Measurements from ENCODE around the gene ZNRF2. TPM values are rescaled to one million over a fixed set of nuclear protein-coding genes. Genes with fewer than 3 reads are reported as not detected.

ZNRF2 gene
- polyA plus RNA-seq, 1 donor (not counting 4 experiments of a cell fraction or from before 2014, with no cell fraction given) = 7.0 TPM

DNA sequence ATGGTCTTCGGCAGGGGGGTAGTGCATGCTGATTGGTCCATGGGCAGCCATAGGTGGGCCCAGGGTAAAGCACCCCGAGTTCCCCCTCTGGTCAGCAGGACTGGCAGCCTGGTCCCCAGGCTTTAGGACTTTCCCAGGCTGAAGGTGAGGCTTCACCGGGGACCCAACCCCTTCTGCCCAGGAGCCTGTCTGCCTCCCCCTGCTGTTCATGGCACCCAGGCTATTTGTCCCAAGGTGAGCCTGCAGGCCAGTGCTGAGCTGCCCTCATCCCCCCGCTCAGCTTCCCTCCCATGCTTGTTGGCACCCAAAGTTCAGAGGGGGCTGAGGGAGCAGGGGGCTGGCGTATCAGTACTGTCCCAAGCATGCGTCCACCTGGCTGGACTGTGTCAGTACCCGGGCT is 38.5 kb upstream of the ZNRF2 start:
- no peak for DNase-seq (ENCODE audit: low read depth, low spot score)
- no peak overlapping the region for H3K9ac ChIP-seq (ENCODE audit: control insufficient read depth, extremely low read depth, insufficient read depth, low read length)

DNA sequence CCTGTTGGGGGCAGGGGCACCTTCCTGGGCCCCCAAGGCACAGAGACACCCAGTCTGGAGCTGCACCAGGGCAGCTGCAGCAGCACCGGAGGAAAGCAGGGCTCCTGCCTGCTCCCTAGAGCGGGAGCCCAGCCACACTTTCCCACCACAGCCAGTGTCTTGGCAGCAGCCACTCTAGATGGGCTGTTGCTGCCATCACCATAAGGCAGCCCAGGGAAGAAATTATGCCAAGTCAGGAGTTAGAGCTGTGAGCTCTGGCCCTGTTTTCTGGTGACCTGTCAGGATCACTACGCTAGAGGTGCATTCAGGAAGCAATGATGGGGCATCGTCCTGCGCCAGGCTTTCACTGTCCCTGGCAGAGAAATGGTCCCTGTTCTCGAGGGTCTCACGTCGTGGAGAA is 38.0 kb upstream of the ZNRF2 start:
- TF ChIP-seq, protein P1, sequence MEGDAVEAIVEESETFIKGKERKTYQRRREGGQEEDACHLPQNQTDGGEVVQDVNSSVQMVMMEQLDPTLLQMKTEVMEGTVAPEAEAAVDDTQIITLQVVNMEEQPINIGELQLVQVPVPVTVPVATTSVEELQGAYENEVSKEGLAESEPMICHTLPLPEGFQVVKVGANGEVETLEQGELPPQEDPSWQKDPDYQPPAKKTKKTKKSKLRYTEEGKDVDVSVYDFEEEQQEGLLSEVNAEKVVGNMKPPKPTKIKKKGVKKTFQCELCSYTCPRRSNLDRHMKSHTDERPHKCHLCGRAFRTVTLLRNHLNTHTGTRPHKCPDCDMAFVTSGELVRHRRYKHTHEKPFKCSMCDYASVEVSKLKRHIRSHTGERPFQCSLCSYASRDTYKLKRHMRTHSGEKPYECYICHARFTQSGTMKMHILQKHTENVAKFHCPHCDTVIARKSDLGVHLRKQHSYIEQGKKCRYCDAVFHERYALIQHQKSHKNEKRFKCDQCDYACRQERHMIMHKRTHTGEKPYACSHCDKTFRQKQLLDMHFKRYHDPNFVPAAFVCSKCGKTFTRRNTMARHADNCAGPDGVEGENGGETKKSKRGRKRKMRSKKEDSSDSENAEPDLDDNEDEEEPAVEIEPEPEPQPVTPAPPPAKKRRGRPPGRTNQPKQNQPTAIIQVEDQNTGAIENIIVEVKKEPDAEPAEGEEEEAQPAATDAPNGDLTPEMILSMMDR (optimal IDR thresholded peaks at IDR 0.05 in 1 of 3, IDR thresholded peaks at IDR 0.05 in 1 of 3, conservative IDR thresholded peaks at IDR 0.05 in 1 of 3; ENCODE audit: extremely low read depth in 1 of 3, insufficient read depth in 2 of 3, low read length in 3 of 3) = no peak
- TF ChIP-seq EZH2 (IDR thresholded peaks at IDR 0.05; ENCODE audit: low read length) = no peak
- Histone ChIP-seq H3K79me2 (ENCODE audit: control insufficient read depth, insufficient read depth, low read length) (no peaks in the 10 kb centered on the region), H3K4me1 (ENCODE audit: control insufficient read depth, extremely low read depth, insufficient read depth, low read length) (peaks cover 8% of the 10 kb centered on the region), H3K4me3 (ENCODE audit: control insufficient read depth in 2 of 3, extremely low read depth in 1 of 3, insufficient read depth in 2 of 3, low read depth in 1 of 3, low read length in 3 of 3) (no peak overlapping the region), H3K36me3 (ENCODE audit: control insufficient read depth in 2 of 2, extremely low read depth in 1 of 2, insufficient read depth in 2 of 2, low read length in 2 of 2) (no peaks in the 10 kb centered on the region), H3K9ac (ENCODE audit: control insufficient read depth, extremely low read depth, insufficient read depth, low read length) (no peak overlapping the region), H2AFZ (ENCODE audit: control insufficient read depth, low read length) (no peak overlapping the region), H3K4me2 (ENCODE audit: control insufficient read depth, extremely low read depth, insufficient read depth, low read depth, low read length) (no peak overlapping the region), H3K27ac (ENCODE audit: control insufficient read depth, insufficient read depth, low read length) (no peak overlapping the region), H4K20me1 (ENCODE audit: control insufficient read depth, extremely low read depth, insufficient read depth, low read length) (no peaks in the 10 kb centered on the region), H3K9me3 (ENCODE audit: control insufficient read depth, low read depth, low read length) (no peaks in the 10 kb centered on the region), H3K9me1 (ENCODE audit: control insufficient read depth, extremely low read depth, insufficient read depth, low read length) (no peaks in the 10 kb centered on the region), H3K27me3 (ENCODE audit: control insufficient read depth, extremely low read depth, insufficient read depth, low read length) (no peaks in the 10 kb centered on the region)
- dilution Hi-C loops (cut with MboI; ENCODE audit: extremely low pct_ligation_motif_present, low sequenced_read_pairs) = no loop called here
- FAIRE-seq (no peak), DNase-seq (ENCODE audit: low read depth, low spot score) (no peak)

More for the DNA sequence above, 38.5 kb upstream of the ZNRF2 start:
- no peak for FAIRE-seq
- Histone ChIP-seq H3K27me3 (ENCODE audit: control insufficient read depth, extremely low read depth, insufficient read depth, low read length) (no peaks in the 10 kb centered on the region), H3K79me2 (ENCODE audit: control insufficient read depth, insufficient read depth, low read length) (no peaks in the 10 kb centered on the region), H4K20me1 (ENCODE audit: control insufficient read depth, extremely low read depth, insufficient read depth, low read length) (no peaks in the 10 kb centered on the region), H3K27ac (ENCODE audit: control insufficient read depth, insufficient read depth, low read length) (no peak overlapping the region), H3K4me1 (ENCODE audit: control insufficient read depth, extremely low read depth, insufficient read depth, low read length) (peaks cover 12% of the 10 kb centered on the region), H3K4me3 (ENCODE audit: control insufficient read depth in 2 of 3, extremely low read depth in 1 of 3, insufficient read depth in 2 of 3, low read depth in 1 of 3, low read length in 3 of 3) (no peak overlapping the region), H3K9me1 (ENCODE audit: control insufficient read depth, extremely low read depth, insufficient read depth, low read length) (no peaks in the 10 kb centered on the region), H3K9me3 (ENCODE audit: control insufficient read depth, low read depth, low read length) (no peaks in the 10 kb centered on the region), H2AFZ (ENCODE audit: control insufficient read depth, low read length) (no peak overlapping the region), H3K4me2 (ENCODE audit: control insufficient read depth, extremely low read depth, insufficient read depth, low read depth, low read length) (no peak overlapping the region), H3K36me3 (ENCODE audit: control insufficient read depth in 2 of 2, extremely low read depth in 1 of 2, insufficient read depth in 2 of 2, low read length in 2 of 2) (no peaks in the 10 kb centered on the region)
- TF ChIP-seq, protein P1 (optimal IDR thresholded peaks at IDR 0.05 in 1 of 3, IDR thresholded peaks at IDR 0.05 in 1 of 3, conservative IDR thresholded peaks at IDR 0.05 in 1 of 3; ENCODE audit: extremely low read depth in 1 of 3, insufficient read depth in 2 of 3, low read length in 3 of 3) = no peak
- TF ChIP-seq EZH2 (IDR thresholded peaks at IDR 0.05; ENCODE audit: low read length) = no peak
- dilution Hi-C loops (cut with MboI; ENCODE audit: extremely low pct_ligation_motif_present, low sequenced_read_pairs) = no loop called here
